Measurements from ENCODE around the gene FREM1. TPM values are rescaled to one million over a fixed set of nuclear protein-coding genes. Genes with fewer than 3 reads are reported as not detected.

FREM1 gene
- polyA plus RNA-seq, 1 of the 3 experiments (the other 2 are of a cell fraction): 0.26 TPM

GRCh38 chr9:14882090-14882489 lies 28.1 kb downstream of the FREM1 start:
- 82% methylated on average over 1 of the region's 1 CpG for WGBS (ENCODE audit: low lambda C conversion rate)
- Histone ChIP-seq H3K79me2 (ENCODE audit: insufficient read depth) (no peaks in the 10 kb centered on the region), H4K20me1 (ENCODE audit: insufficient read depth) (no peaks in the 10 kb centered on the region), H3K9me2 (no peaks in the 10 kb centered on the region), H3K4me2 (no peak overlapping the region), H3K27me3 (ENCODE audit: insufficient read depth) (no peaks in the 10 kb centered on the region), H3K9ac (no peak overlapping the region), H2AFZ (ENCODE audit: low read depth) (no peak overlapping the region), H3K36me3 (replicated peaks in 1 of 2; ENCODE audit: control insufficient read depth in 1 of 2, insufficient read depth in 2 of 2, low read length in 1 of 2) (no peaks in the 10 kb centered on the region), H3K9me3 (no peaks in the 10 kb centered on the region), H3K27ac (ENCODE audit: low read depth in 2 of 2, low read length in 1 of 2) (no peak overlapping the region), H3K4me1 (ENCODE audit: control insufficient read depth in 1 of 2, insufficient read depth in 2 of 2, low read depth in 1 of 2, low read length in 1 of 2) (peaks cover 0 to under 1% of the 10 kb centered on the region in 2 experiments; a peak in 1 of 4 replicates), H3F3A (replicated peaks; ENCODE audit: insufficient read depth) (no peaks in the 10 kb centered on the region), H3K4me3 (ENCODE audit: low read depth in 2 of 2, low read length in 1 of 2) (no peak overlapping the region)
- TF ChIP-seq CHD2 (IDR thresholded peaks at IDR 0.05; ENCODE audit: low read length, partially characterized antibody) (no peak), NRF1 (IDR thresholded peaks at IDR 0.05; ENCODE audit: low read depth, low read length) (no peak), MEF2A (IDR thresholded peaks at IDR 0.05; ENCODE audit: borderline replicate concordance, low read depth) (no peak), SIN3A (IDR thresholded peaks at IDR 0.05; ENCODE audit: borderline replicate concordance, low read depth, low read length) (no peak), PBX3 (IDR thresholded peaks at IDR 0.05) (no peak), USF1 (IDR thresholded peaks at IDR 0.05; ENCODE audit: borderline replicate concordance, low read depth) (no peak), RAD21 (IDR thresholded peaks at IDR 0.05; ENCODE audit: low read length) (no peak), POLR2AphosphoS5 (IDR thresholded peaks at IDR 0.05; ENCODE audit: low read depth, low read length) (no peak), TAF1 (IDR thresholded peaks at IDR 0.05; ENCODE audit: borderline replicate concordance, low read depth, low read length) (no peak), EZH2phosphoT487 (IDR thresholded peaks at IDR 0.05; ENCODE audit: borderline replicate concordance, low read depth) (no peak), IRF3 (IDR thresholded peaks at IDR 0.05; ENCODE audit: low read depth, low read length) (no peak), RCOR1 (IDR thresholded peaks at IDR 0.05; ENCODE audit: low read length) (no peak), NFIC (IDR thresholded peaks at IDR 0.05; ENCODE audit: borderline replicate concordance) (no peak), YY1 (IDR thresholded peaks at IDR 0.05; ENCODE audit: low read depth) (no peak), MAX (IDR thresholded peaks at IDR 0.05; ENCODE audit: low read depth) (no peak), FOXJ3 (CRISPR knock-in tag; IDR thresholded peaks at IDR 0.05) (no peak), SMC3 (IDR thresholded peaks at IDR 0.05; ENCODE audit: low read depth, low read length) (no peak), USF2 (IDR thresholded peaks at IDR 0.05; ENCODE audit: borderline replicate concordance, low read depth, low read length) (no peak), REST (IDR thresholded peaks at IDR 0.05; ENCODE audit: low read depth, low read length) (no peak), GATA2 (CRISPR knock-in tag; IDR thresholded peaks at IDR 0.05) (no peak)
- no peak for DNase-seq
- CTCF ChIA-PET: interaction anchor here (1.6 kb wide), 1 partner anchor 20 kb away, joined by 3 read pairs; no protein-coding TSS in a partner anchor
- POLR2A ChIA-PET: no interaction called here
